ENCODE results near the gene MPHOSPH6.

The MPHOSPH6 gene

DNA sequence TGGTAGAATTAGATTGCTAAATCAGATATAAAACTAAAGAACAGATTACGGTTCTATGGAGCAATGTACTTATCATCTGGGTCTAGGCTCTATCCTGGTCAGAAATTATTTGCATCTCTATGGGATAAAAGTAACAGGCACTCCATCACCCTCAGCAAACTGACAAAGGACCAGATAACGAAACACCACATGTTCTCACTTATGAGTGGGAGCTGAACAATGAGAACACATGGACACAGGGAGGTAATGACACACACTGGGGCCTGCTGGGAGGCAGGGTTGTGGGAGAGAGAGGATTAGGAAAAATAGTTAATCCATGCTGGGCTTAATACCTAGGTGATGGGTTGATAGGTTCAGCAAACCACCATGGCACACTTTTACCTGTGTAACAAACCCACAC is 61.9 kb downstream of the MPHOSPH6 start:
- no peak for TF ChIP-seq FOXP2 (optimal IDR thresholded peaks at IDR 0.05; ENCODE audit: borderline replicate concordance, extremely low read depth, extremely low read length, insufficient read depth)
- TF ChIP-seq SIN3A (IDR thresholded peaks at IDR 0.05; ENCODE audit: borderline replicate concordance, insufficient read depth, low read length): no peak
- TF ChIP-seq REST (IDR thresholded peaks at IDR 0.05; ENCODE audit: insufficient read depth in 1 of 2, low read depth in 2 of 2, low read length in 2 of 2): no peak
- TF ChIP-seq POLR2AphosphoS5 (IDR thresholded peaks at IDR 0.05; ENCODE audit: low read depth, low read length): no peak
- TF ChIP-seq TAF1 (IDR thresholded peaks at IDR 0.05; ENCODE audit: borderline replicate concordance, insufficient read depth, low read length): no peak

DNA sequence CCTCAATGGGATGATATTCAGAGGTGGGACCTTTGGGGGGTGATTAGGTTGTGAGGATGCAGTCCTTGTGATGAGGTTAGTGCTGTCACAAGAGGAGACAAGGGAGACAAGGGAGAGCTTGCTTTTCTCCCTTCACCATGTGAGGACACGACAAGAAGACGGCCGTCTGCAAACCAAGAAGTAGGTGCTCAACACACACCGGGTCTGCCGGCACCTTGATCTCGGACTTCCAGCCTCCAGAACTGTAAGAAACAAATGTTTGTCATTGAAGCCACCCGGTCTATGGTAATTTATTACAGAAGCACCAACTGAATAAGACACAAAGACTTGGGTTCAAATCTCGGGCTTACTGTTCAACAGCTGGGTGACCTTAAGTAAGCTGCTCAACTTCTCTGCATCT is 64.9 kb downstream of the MPHOSPH6 start:
- TF ChIP-seq REST (IDR thresholded peaks at IDR 0.05; ENCODE audit: insufficient read depth in 1 of 2, low read depth in 2 of 2, low read length in 2 of 2) (no peak), FOXP2 (optimal IDR thresholded peaks at IDR 0.05; ENCODE audit: borderline replicate concordance, extremely low read depth, extremely low read length, insufficient read depth) (no peak), SIN3A (IDR thresholded peaks at IDR 0.05; ENCODE audit: borderline replicate concordance, insufficient read depth, low read length) (no peak), TAF1 (IDR thresholded peaks at IDR 0.05; ENCODE audit: borderline replicate concordance, insufficient read depth, low read length) (no peak), POLR2AphosphoS5 (IDR thresholded peaks at IDR 0.05; ENCODE audit: low read depth, low read length) (no peak)

Measured in PFSK-1 (cell line).